HL-60 (cell line): ENCODE results near the gene ELAC2.
"Not testable (repeated sequence)": the region's sequence is repeated elsewhere in the genome, so short reads cannot be mapped to it uniquely, and the experiment has no call there.

ENCODE experiments used
- DNase-seq, 2 experiments: peaks; one replicate each; pipeline ENCODE4 v3.0.0-alpha.2; 2010 to 2020; ENCODE audit warnings: low read depth in 1 of 2, low spot score in 1 of 2
- H3K27ac ChIP-seq: fragments of 250-450 bp; sonication (Bioruptor Pico); replicated peaks from 2 replicates; pipeline ENCODE4 v1.5.1; 2020; ENCODE audit warnings: mild to moderate bottlenecking, moderate library complexity
- H3K27me3 ChIP-seq: fragments of 250-450 bp; sonication (Bioruptor Pico); 2 replicates; pipeline ENCODE4 v1.5.1; 2021; ENCODE audit warnings: mild to moderate bottlenecking, moderate library complexity; ENCODE audit not compliant: insufficient read depth, poor library complexity, severe bottlenecking
- H3K4me3 ChIP-seq: replicated peaks from 2 replicates; pipeline ENCODE4 v1.5.1; 2011; ENCODE audit warnings: mild to moderate bottlenecking, control low read depth, low read length; ENCODE audit not compliant: insufficient read depth
- GABPA ChIP-seq: IDR thresholded peaks from 2 replicates; pipeline ENCODE4 v1.6.1; 2012; ENCODE audit warnings: low read depth
- POLR2AphosphoS5 ChIP-seq: IDR thresholded peaks from 2 replicates; pipeline ENCODE4 v1.6.1; 2012; ENCODE audit warnings: low read depth
- SPI1 ChIP-seq: IDR thresholded peaks from 2 replicates; pipeline ENCODE4 v1.6.1; 2012; ENCODE audit warnings: low read depth, mild to moderate bottlenecking, borderline replicate concordance
- TF ChIP-seq, protein P1 (sequence below): IDR thresholded peaks from 2 replicates; pipeline ENCODE4 v1.6.1; 2012; ENCODE audit warnings: low read depth; ENCODE audit not compliant: insufficient replicate concordance
- TF ChIP-seq, protein P2 (sequence below): IDR thresholded peaks from one replicate; pipeline ENCODE4 v1.5.1; 2011; ENCODE audit warnings: low read length, control low read depth, inconsistent platforms; ENCODE audit not compliant: insufficient read depth

The ELAC2 gene

DNA sequence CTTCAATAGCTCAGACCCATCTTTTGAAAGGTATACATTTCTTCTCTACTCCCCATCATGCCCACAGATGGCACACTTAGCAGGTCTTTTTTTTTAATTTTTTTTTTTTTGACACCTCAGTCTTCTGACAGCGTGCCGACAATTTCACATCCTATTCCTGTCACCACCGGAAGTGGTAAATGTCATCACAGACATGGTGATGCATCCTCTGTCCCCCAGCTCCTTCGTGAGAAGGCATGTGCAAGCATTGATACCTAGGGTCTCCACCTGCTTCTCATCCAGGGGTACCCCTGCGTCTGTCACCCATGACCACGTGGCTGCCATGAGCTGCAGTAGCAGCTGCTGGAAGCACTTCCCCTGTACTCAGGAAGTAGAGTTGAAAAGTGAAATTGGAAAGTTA is 35.6 kb downstream of the ELAC2 start:
- Histone ChIP-seq H3K4me3 (no peak overlapping the region), H3K27ac (no peak overlapping the region), H3K27me3 (no peaks in the 10 kb centered on the region)
- peak; percentile 22 to 23 for DNase-seq
- TF ChIP-seq GABPA (0 out of 2 replicates have a peak, but pooled peaks have one; percentile 42), POLR2AphosphoS5 (no peak)

DNA sequence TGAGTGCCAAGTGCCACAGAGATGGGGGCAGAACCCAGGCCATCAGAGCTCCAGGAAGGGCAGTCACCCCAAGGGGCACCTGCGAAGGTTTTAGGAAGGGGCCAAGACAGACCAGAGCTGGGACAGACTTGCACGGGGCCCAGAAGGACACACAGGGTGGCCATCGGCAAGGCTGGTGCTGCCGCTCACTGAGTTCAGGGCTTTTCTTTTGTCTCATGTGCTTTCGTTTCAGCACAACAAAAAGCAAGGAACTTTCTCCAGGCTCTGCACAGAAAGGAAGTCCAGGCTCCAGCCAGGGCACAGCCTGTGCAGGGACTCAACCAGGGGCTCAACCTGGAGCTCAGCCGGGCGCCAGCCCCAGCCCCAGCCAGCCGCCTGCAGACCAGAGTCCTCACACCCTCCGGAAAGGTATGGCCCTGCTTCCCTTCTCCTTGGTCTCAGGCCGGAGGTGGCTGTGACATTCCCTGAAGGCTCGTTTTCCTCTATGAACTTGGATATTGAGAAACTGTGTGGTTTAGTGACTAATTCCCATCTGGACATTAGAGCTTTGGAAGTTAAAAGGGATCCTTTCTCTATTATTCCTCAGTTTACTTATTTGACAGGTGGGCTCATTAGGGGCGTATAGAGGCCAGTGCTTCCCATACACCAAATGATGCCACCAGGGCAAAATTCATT is 37.9 kb downstream of the ELAC2 start:
- DNase-seq: no peak
- Histone ChIP-seq H3K4me3 (no peak overlapping the region), H3K27ac (no peak overlapping the region), H3K27me3 (no peaks in the 10 kb centered on the region)
- TF ChIP-seq POLR2AphosphoS5 (no peak), GABPA (no peak), SPI1 (no peak)
- TF ChIP-seq, protein P1, sequence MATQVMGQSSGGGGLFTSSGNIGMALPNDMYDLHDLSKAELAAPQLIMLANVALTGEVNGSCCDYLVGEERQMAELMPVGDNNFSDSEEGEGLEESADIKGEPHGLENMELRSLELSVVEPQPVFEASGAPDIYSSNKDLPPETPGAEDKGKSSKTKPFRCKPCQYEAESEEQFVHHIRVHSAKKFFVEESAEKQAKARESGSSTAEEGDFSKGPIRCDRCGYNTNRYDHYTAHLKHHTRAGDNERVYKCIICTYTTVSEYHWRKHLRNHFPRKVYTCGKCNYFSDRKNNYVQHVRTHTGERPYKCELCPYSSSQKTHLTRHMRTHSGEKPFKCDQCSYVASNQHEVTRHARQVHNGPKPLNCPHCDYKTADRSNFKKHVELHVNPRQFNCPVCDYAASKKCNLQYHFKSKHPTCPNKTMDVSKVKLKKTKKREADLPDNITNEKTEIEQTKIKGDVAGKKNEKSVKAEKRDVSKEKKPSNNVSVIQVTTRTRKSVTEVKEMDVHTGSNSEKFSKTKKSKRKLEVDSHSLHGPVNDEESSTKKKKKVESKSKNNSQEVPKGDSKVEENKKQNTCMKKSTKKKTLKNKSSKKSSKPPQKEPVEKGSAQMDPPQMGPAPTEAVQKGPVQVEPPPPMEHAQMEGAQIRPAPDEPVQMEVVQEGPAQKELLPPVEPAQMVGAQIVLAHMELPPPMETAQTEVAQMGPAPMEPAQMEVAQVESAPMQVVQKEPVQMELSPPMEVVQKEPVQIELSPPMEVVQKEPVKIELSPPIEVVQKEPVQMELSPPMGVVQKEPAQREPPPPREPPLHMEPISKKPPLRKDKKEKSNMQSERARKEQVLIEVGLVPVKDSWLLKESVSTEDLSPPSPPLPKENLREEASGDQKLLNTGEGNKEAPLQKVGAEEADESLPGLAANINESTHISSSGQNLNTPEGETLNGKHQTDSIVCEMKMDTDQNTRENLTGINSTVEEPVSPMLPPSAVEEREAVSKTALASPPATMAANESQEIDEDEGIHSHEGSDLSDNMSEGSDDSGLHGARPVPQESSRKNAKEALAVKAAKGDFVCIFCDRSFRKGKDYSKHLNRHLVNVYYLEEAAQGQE: no peak
- TF ChIP-seq, protein P2, sequence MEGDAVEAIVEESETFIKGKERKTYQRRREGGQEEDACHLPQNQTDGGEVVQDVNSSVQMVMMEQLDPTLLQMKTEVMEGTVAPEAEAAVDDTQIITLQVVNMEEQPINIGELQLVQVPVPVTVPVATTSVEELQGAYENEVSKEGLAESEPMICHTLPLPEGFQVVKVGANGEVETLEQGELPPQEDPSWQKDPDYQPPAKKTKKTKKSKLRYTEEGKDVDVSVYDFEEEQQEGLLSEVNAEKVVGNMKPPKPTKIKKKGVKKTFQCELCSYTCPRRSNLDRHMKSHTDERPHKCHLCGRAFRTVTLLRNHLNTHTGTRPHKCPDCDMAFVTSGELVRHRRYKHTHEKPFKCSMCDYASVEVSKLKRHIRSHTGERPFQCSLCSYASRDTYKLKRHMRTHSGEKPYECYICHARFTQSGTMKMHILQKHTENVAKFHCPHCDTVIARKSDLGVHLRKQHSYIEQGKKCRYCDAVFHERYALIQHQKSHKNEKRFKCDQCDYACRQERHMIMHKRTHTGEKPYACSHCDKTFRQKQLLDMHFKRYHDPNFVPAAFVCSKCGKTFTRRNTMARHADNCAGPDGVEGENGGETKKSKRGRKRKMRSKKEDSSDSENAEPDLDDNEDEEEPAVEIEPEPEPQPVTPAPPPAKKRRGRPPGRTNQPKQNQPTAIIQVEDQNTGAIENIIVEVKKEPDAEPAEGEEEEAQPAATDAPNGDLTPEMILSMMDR: no peak

DNA sequence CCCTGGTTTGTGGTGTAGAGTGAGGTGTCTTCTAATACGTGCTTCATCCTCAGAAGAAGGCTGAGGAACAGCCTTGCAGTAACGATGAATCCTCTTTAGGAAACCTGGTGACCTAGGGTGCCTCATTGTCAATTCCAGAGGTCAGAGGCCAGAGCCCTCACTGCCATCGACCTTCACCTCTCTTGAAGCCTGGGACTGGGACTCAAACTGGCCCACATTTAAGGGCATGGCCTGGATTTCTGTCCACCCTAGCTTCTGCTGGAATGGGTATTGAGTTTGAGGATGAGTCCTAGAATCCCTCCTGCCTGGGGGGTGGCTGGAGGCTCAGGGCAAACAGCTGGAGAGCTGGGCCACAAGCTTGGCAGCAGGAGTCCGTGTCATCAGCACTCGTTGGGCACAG is 38.6 kb downstream of the ELAC2 start:
- TF ChIP-seq SPI1: no peak
- no peak for DNase-seq
- no peak overlapping the region for H3K4me3 ChIP-seq
- H3K27ac ChIP-seq: no peak overlapping the region
- H3K27me3 ChIP-seq: no peaks in the 10 kb centered on the region

DNA sequence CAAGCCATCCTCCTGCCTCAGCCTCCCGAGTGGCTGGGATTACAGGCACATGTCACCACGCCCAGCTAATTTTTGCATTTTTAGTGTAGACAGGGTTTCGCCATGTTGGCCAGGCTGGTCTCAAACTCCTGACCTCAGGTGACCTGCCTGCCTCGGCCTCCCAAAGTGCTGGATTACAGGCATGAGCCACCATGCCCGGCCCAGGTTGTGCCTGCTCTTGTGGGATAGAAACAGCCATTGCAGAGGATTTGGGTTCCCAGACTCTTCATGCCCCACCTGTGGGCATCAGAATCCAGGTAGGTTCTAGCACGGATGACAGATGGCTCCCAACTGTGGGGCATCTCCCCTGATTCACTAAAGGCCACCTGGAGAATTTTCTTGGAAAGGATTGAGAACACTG is 39.0 kb downstream of the ELAC2 start:
- H3K4me3 ChIP-seq, DNase-seq, H3K27ac ChIP-seq, H3K27me3 ChIP-seq: not testable (repeated sequence)

DNA sequence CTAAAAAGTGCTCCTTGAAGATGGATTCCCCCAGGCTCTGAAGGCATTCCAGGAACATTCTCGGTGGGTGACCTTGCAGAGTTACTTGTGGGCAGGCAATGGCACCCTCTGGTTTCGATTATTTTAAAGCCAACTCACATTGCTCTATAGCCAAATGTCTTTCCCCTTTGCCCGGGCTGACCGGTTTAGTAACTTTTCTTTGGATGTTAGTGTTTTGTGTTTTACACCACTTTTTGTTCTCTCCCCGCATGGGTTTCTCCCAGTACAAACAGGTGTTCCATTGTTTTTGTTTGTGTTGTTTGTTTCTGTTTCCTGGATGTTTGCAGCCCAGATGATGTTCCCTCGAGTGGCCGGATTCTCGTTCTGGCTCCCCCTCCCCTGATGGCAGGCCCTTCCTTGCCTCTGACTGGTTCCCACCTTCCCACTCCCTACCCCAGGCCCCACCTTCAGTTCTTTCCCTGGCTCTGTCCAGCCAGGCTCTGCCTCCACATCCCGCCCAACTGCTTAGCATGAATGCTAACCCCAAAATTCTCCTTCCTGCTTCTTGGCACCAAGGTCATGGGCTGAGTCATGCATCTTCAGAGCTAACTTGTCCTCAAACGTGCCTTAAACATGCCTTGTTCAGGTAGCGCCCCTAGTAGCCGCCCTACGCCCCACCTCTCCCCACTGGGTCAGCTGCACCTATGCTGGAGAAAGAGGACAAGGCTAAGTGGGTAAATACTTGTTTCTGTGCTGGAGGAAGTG is 40.6 kb downstream of the ELAC2 start:
- H3K27ac ChIP-seq: no peak overlapping the region
- DNase-seq: no peak
- TF ChIP-seq, protein P1: no peak
- TF ChIP-seq GABPA: no peak
- no peak for TF ChIP-seq POLR2AphosphoS5
- no peak for TF ChIP-seq SPI1
- TF ChIP-seq, protein P2: no peak
- no peaks in the 10 kb centered on the region for H3K27me3 ChIP-seq
- no peak overlapping the region for H3K4me3 ChIP-seq
